NT2/D1 (cell line): Measurements from ENCODE around the gene KIF24.
"Not testable (repeated sequence)": the region's sequence is repeated elsewhere in the genome, so short reads cannot be mapped to it uniquely, and the experiment has no call there.

Experiments used
- DNase-seq: peaks from one replicate; pipeline ENCODE4 v3.0.0-alpha.2; 2011; ENCODE audit warnings: low read depth, low spot score
- H3K27me3 ChIP-seq: 2 replicates; pipeline ENCODE4 v1.6.0; 2011; ENCODE audit warnings: mild to moderate bottlenecking; ENCODE audit not compliant: insufficient read length, insufficient read depth
- H3K36me3 ChIP-seq: 2 replicates; pipeline ENCODE4 v1.6.1; 2011; ENCODE audit warnings: mild to moderate bottlenecking, low read length, mixed read lengths; ENCODE audit not compliant: insufficient read depth, insufficient read length
- H3K4me1 ChIP-seq: 2 replicates; pipeline ENCODE4 v1.5.1; 2011; ENCODE audit not compliant: insufficient read depth, insufficient read length
- H3K4me3 ChIP-seq: 2 replicates; pipeline ENCODE4 v1.5.1; 2011; ENCODE audit warnings: low read depth; ENCODE audit not compliant: insufficient read length
- H3K9ac ChIP-seq: 2 replicates; pipeline ENCODE4 v1.6.0; 2011; ENCODE audit warnings: low read depth; ENCODE audit not compliant: insufficient read length
- H3K9me3 ChIP-seq: 2 replicates; pipeline ENCODE4 v1.5.1; 2011; ENCODE audit warnings: mild to moderate bottlenecking, low read length; ENCODE audit not compliant: insufficient read depth
- SUZ12 ChIP-seq: IDR thresholded peaks from 2 replicates; pipeline ENCODE4 v1.6.1; 2011; ENCODE audit not compliant: insufficient read length, insufficient read depth; ENCODE audit errors: extremely low read depth
- YY1 ChIP-seq: IDR thresholded peaks from 2 replicates; pipeline ENCODE4 v1.6.1; 2011; ENCODE audit not compliant: insufficient read length, insufficient read depth
- ZNF274 ChIP-seq: IDR thresholded peaks from 2 replicates; pipeline ENCODE4 v1.6.1; 2011; ENCODE audit warnings: mild to moderate bottlenecking, low read depth, low read length

Gene KIF24

DNA sequence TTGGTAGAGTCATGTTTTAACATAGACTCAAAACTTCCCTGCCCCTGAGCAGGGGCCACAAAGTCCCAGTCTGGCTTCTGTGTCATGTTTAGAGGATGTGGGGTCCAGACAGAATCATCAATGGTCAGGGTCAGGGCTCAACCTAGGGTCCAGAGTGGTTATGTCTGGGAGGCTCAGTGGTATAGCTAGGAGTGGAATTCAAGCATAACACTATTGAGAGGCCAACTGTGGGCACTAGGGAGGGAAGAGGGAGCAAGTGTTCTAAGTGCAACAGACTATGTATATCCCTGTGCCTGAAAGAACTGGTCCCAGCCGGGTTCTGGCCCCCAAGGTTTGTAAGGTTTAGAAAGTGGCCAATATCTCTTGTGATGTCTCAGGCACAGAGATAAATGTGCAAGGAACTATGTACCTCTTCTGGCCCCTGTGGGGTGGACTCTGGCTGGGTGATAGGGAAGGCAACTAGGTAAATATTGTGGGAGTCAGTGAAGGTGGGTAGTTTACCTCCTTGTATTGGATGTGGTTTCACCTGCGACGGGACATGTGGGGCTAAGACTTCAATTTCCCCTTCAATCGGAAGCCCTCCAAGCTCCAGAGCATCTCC lies 33.6 kb upstream of the KIF24 start:
- no peaks in the 10 kb centered on the region for H3K36me3 ChIP-seq
- no peaks in the 10 kb centered on the region for H3K27me3 ChIP-seq
- H3K4me1 ChIP-seq: peaks cover 10% of the 10 kb centered on the region
- TF ChIP-seq SUZ12: no peak
- H3K9ac ChIP-seq: no peak overlapping the region
- no peak overlapping the region for H3K4me3 ChIP-seq
- peaks cover 4% of the 10 kb centered on the region; the same call in 1 of the 2 replicates for H3K9me3 ChIP-seq
- no peak for DNase-seq

DNA sequence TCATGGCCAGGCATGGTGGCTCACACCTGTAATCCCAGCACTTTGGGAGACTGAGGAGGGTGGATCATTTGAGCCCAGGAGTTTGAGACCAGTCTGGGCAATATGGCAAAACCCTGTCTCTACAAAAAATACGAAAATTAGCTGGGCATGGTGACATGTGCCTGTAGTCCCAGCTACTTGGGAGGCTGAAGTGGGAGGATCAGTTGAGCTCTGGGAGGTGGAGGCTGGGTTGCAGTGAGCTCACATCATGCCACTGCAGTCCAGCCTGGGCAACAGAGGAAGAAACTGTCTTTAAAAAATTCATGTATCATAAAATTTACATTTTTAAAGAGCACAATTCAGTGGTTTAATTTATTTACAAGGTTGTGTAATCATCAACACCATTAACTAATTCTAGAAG lies 23.9 kb upstream of the KIF24 start:
- not testable (repeated sequence) for H3K4me3 ChIP-seq, H3K4me1 ChIP-seq, H3K27me3 ChIP-seq, H3K9ac ChIP-seq, DNase-seq, H3K36me3 ChIP-seq
- H3K9me3 ChIP-seq: peaks cover 19% of the 10 kb centered on the region

DNA sequence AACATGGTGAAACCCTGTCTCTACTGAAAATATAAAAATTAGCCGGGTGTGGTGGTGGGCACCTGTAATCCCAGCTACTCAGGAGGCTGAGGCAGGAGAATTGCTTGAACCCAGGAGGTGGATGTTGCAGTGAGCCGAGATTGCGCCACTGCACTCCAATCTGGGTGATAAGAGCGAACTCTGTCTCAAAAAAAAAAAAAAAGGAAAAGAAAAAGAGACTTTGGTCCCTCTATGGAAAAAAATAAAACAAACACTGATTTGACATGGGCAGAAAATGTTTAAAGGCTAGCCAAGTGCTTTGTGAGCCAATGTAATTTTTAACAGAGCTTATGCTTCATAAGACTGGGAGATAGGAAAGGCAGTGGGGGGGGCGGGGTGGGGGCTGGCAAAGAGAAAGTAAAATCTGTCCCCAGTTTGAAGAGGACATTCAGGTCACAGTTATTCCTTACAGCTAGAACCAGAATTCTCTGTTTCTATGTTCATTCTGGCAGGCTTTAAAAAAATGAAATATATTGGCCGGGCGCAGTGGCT lies 23.1 kb upstream of the KIF24 start:
- H3K9ac ChIP-seq, H3K4me3 ChIP-seq, H3K27me3 ChIP-seq, H3K36me3 ChIP-seq, DNase-seq, H3K4me1 ChIP-seq: not testable (repeated sequence)
- H3K9me3 ChIP-seq: peaks cover 19% of the 10 kb centered on the region

DNA sequence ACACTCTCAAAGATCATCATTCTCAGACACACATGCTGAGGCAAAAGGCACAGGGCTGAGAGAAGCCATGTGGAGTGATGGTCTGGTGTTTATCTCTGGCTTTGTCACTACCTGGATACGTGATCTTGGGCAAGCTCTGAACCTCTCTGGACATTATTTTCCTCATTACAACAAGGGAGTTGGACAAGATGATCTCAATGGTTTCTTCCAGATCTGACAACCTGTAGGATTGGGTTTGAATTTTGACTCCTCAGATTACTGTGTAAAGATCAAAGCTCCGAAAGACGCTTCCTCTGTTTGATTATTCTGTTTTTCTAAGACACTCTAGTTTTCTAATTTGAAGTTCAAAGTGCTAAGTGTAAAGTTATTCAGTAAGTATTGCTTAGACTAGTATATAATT lies 20.3 kb upstream of the KIF24 start:
- Histone ChIP-seq H3K9ac (no peak overlapping the region), H3K4me3 (no peak overlapping the region), H3K36me3 (peaks cover 8% of the 10 kb centered on the region), H3K27me3 (no peaks in the 10 kb centered on the region), H3K9me3 (no peaks in the 10 kb centered on the region), H3K4me1 (peaks cover 4% of the 10 kb centered on the region)
- TF ChIP-seq ZNF274: no peak
- TF ChIP-seq SUZ12: no peak
- no peak for TF ChIP-seq YY1
- no peak for DNase-seq

DNA sequence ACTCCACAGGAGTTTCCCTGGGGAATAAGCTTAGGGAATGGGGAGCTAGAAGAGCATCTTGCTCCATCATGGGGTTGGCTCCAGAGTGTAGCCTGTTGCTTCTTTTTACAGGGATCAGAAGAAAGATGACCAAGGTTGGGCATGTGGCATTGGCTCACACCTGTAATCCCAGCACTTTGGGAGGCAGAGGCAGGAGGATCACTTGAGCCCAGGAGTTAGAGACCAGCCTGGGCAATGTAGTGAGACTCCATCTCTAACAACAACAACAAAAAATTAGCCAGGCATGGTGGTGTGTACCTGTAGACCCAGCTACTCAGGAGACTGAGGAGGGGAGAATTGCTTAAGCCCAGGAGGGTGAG lies 18.7 kb upstream of the KIF24 start:
- no peak for TF ChIP-seq ZNF274
- Histone ChIP-seq H3K27me3 (no peaks in the 10 kb centered on the region), H3K9ac (no peak overlapping the region), H3K36me3 (peaks cover 24% of the 10 kb centered on the region), H3K9me3 (no peaks in the 10 kb centered on the region), H3K4me1 (peaks cover 4% of the 10 kb centered on the region), H3K4me3 (no peak overlapping the region)
- no peak for DNase-seq

DNA sequence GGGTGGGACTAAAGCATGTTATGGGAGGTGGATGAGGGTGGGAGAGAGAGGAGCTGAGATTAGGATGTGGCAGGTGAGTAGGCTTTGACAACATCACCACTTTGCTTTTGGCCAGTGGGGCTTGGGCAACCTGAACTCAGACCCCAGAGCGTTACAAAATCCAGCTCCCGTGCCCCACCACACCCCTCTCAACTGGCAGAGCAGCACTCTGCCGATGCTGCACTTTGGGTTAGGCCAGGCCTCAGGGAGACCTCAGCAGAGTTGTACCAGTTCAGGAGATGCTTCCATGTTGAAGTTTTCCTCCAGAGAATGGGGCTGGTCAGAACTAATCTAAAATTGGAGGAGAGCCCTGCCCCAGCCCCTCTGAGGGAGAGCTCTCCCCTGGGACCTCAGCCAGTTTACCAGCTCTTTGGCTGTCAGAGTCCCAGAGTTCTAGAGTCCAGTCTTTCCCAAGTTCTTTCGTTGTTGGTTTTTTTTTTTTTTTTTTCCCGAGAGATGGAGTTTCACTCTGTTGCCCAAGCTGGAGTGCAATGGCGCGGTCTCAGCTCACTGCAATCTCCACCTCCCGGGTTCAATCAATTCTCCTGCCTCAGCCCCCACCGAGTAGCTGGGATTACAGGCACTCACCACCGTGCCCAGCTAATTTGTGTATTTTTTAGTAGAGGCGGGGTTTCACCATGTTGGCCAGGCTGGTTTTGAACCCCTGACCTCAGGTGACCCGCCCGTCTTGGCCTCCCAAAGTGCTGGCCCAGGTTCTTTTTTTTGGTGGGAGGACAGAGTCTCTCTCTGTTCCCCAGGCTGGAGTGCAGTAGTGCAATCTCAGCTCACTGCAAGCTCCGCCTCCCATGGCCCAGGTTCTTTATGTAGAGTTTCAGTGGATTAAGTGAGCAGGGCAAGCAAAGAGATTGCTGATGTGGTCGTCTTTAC lies 18.1 kb upstream of the KIF24 start:
- TF ChIP-seq ZNF274 (no peak), YY1 (no peak), SUZ12 (no peak)
- Histone ChIP-seq H3K4me1 (peaks cover 4% of the 10 kb centered on the region), H3K9me3 (no peaks in the 10 kb centered on the region), H3K4me3 (no peak overlapping the region), H3K9ac (no peak overlapping the region), H3K27me3 (no peaks in the 10 kb centered on the region), H3K36me3 (peaks cover 29% of the 10 kb centered on the region)
- no peak for DNase-seq

DNA sequence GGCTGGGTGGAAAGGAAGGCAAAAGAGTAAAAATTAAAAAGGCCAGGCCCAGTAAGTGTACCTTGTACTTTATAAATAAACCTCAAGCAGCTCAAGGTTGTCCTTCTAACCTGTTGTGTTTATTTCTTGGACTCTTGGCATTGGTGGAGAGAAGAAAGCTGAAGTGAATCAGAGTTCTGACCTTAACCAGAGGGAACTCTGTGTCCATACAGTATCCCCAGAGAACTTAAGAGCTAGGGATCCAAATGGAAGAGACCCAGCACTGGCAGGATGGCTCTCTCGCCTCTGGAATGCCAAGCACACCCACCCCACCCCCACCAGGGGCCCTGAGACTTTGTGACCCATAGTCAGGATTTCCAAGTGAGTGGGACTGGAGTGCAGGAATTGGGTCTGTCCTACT lies 14.5 kb upstream of the KIF24 start:
- Histone ChIP-seq H3K27me3 (no peaks in the 10 kb centered on the region), H3K9ac (no peak overlapping the region), H3K4me1 (peaks cover 4% of the 10 kb centered on the region), H3K4me3 (no peak overlapping the region), H3K9me3 (no peaks in the 10 kb centered on the region), H3K36me3 (peaks cover 61% of the 10 kb centered on the region)
- TF ChIP-seq SUZ12 (no peak), ZNF274 (no peak), YY1 (no peak)
- no peak for DNase-seq

DNA sequence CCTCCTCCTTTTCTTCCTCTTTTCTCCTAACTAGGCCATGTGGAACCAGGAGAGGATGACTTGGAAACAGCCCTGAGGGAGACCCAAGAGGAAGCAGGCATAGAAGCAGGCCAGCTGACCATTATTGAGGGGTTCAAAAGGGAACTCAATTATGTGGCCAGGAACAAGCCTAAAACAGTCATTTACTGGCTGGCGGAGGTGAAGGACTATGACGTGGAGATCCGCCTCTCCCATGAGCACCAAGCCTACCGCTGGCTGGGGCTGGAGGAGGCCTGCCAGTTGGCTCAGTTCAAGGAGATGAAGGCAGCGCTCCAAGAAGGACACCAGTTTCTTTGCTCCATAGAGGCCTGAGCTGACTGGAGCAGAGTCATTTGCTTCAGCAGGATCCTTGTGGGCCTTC lies 14.0 kb upstream of the KIF24 start:
- Histone ChIP-seq H3K9ac (no peak overlapping the region), H3K9me3 (no peaks in the 10 kb centered on the region), H3K4me3 (no peak overlapping the region), H3K4me1 (peaks cover 4% of the 10 kb centered on the region), H3K36me3 (peaks cover 64% of the 10 kb centered on the region), H3K27me3 (no peaks in the 10 kb centered on the region)
- no peak for DNase-seq
- TF ChIP-seq ZNF274: no peak
- no peak for TF ChIP-seq SUZ12
- TF ChIP-seq YY1: no peak
